H1 (cell line): Measurements from ENCODE around the gene CACNA1C. TPM values are rescaled to one million over a fixed set of nuclear protein-coding genes. Genes with fewer than 3 reads are reported as not detected.

Experiments used
- CTCF ChIA-PET: fragments of 300-600 bp; sonication (Branson Sonifier 250); formaldehyde crosslinking; loops from one replicate; lab custom pipeline; 2021; ENCODE audit not compliant: partially characterized antibody; lab: Charles Lee
- POLR2A ChIA-PET: fragments of 300-600 bp; sonication (Branson Sonifier 250); formaldehyde crosslinking; loops from one replicate; lab custom pipeline; 2021; ENCODE audit warnings: inconsistent platforms; ENCODE audit not compliant: partially characterized antibody; lab: Charles Lee
- DNase-seq, 2 experiments: peaks; one replicate each; pipeline versions ENCODE4 v3.0.0 to v3.0.0-alpha.2; 2010 to 2022; ENCODE audit warnings: low spot score in 2 of 2, low read depth in 1 of 2, mixed read lengths in 1 of 2
- FAIRE-seq: peaks from 2 replicates; lab custom pipeline; 2011; peaks lifted over from hg19 to GRCh38; lab: Jason Lieb, UNC
- H2AFZ ChIP-seq: 2 replicates; pipeline ENCODE4 v1.8.1; 2012; ENCODE audit warnings: low read length, inconsistent platforms
- H2AK5ac ChIP-seq: 2 replicates; pipeline ENCODE4 v1.6.1; 2013; ENCODE audit warnings: low read depth, low read length
- H2BK120ac ChIP-seq: replicated peaks from 2 replicates; pipeline ENCODE3; 2013; ENCODE audit warnings: low read depth, low read length, inconsistent platforms
- H2BK12ac ChIP-seq: 2 replicates; pipeline ENCODE4 v1.6.1; 2013; ENCODE audit warnings: low read depth, low read length
- H2BK15ac ChIP-seq: 2 replicates; pipeline ENCODE4 v1.6.1; 2013; ENCODE audit warnings: low read length
- H2BK20ac ChIP-seq: 2 replicates; pipeline ENCODE4 v1.6.1; 2013; ENCODE audit warnings: low read length
- H2BK5ac ChIP-seq: 2 replicates; pipeline ENCODE4 v1.6.1; 2013; ENCODE audit warnings: low read depth, low read length
- H3K14ac ChIP-seq: 2 replicates; pipeline ENCODE4 v1.6.1; 2013; ENCODE audit warnings: inconsistent platforms; ENCODE audit not compliant: insufficient read length
- H3K18ac ChIP-seq: 2 replicates; pipeline ENCODE4 v1.6.1; 2013; ENCODE audit warnings: low read length; ENCODE audit errors: extremely low read depth
- H3K23ac ChIP-seq: 2 replicates; pipeline ENCODE4 v1.6.1; 2013; ENCODE audit warnings: inconsistent platforms; ENCODE audit not compliant: insufficient read length
- H3K23me2 ChIP-seq: 2 replicates; pipeline ENCODE4 v1.6.1; 2013; ENCODE audit warnings: low read depth, low read length
- H3K27ac ChIP-seq: 2 replicates; pipeline ENCODE4 v1.6.1; 2011; ENCODE audit warnings: low read depth, low read length, inconsistent platforms
- H3K27me3 ChIP-seq, 4 experiments: replicated peaks in 1 of 4; 1 replicate in 1 of 4; 2 replicates in 3 of 4; pipeline versions ENCODE4 v1.6.1 to v1.8.1; 2011 to 2013; ENCODE audit warnings: low read length in 3 of 4, mild to moderate bottlenecking in 3 of 4, inconsistent platforms in 2 of 4, mixed read lengths in 2 of 4, moderate library complexity in 1 of 4; ENCODE audit not compliant: control insufficient read depth in 3 of 4, insufficient read depth in 3 of 4; ENCODE audit errors: extremely low read depth in 1 of 4
- H3K36me3 ChIP-seq, 4 experiments: 2 replicates each; pipeline versions ENCODE4 v1.6.1 to v1.8.1; 2011 to 2013; ENCODE audit warnings: mild to moderate bottlenecking in 4 of 4, low read length in 3 of 4, moderate library complexity in 2 of 4, control low read depth in 1 of 4, inconsistent platforms in 1 of 4; ENCODE audit not compliant: insufficient read depth in 4 of 4, control insufficient read depth in 2 of 4
- H3K4ac ChIP-seq: replicated peaks from 2 replicates; pipeline ENCODE3; 2013; ENCODE audit warnings: low read length, low read depth, mixed read lengths, inconsistent platforms; ENCODE audit not compliant: insufficient read length
- H3K4me1 ChIP-seq, 4 experiments: replicated peaks in 1 of 4; 1 replicate in 1 of 4; 2 replicates in 3 of 4; pipeline versions ENCODE4 v1.6.1 to v1.8.1; 2011 to 2013; ENCODE audit warnings: low read length in 3 of 4, inconsistent platforms in 2 of 4, mixed read lengths in 1 of 4; ENCODE audit not compliant: insufficient read depth in 4 of 4, control insufficient read depth in 3 of 4
- H3K4me2 ChIP-seq, 2 experiments: 2 replicates each; pipeline versions ENCODE4 v1.6.1 to v1.8.1; 2011 to 2013; ENCODE audit warnings: low read depth in 2 of 2, low read length in 2 of 2, control low read depth in 1 of 2, inconsistent platforms in 1 of 2, mild to moderate bottlenecking in 1 of 2; ENCODE audit not compliant: insufficient read depth in 1 of 2
- H3K4me3 ChIP-seq, 4 experiments: fragments of 200-600, 300-600 bp in 1 of 4; sonication (generic), shearing (Covaris generic), sonication (Bioruptor Twin) in 1 of 4; 2 replicates each; pipeline versions ENCODE4 v1.5.1 to v1.8.1; 2011 to 2016; ENCODE audit warnings: low read length in 4 of 4, low read depth in 3 of 4, control low read depth in 2 of 4, inconsistent platforms in 2 of 4, mild to moderate bottlenecking in 2 of 4, mixed read lengths in 1 of 4, moderate library complexity in 1 of 4; ENCODE audit not compliant: insufficient read depth in 2 of 4; ENCODE audit errors: extremely low read depth in 1 of 4
- H3K56ac ChIP-seq: replicated peaks from 2 replicates; pipeline ENCODE3; 2013; ENCODE audit warnings: low read depth, mild to moderate bottlenecking, mixed read lengths, low read length, inconsistent platforms; ENCODE audit not compliant: insufficient read length
- H3K79me1 ChIP-seq: 2 replicates; pipeline ENCODE4 v1.6.1; 2013; ENCODE audit warnings: low read depth, low read length, control low read depth
- H3K79me2 ChIP-seq, 2 experiments: 2 replicates each; pipeline versions ENCODE4 v1.6.1 to v1.8.1; 2012 to 2013; ENCODE audit warnings: low read length in 2 of 2, mild to moderate bottlenecking in 2 of 2, inconsistent platforms in 1 of 2; ENCODE audit not compliant: insufficient read depth in 2 of 2, control insufficient read depth in 1 of 2
- H3K9ac ChIP-seq, 4 experiments: replicated peaks in 1 of 4; 1 replicate in 1 of 4; 2 replicates in 3 of 4; pipeline versions ENCODE4 v1.6.1 to v1.8.1; 2011 to 2013; ENCODE audit warnings: low read depth in 3 of 4, low read length in 3 of 4, control low read depth in 2 of 4, mild to moderate bottlenecking in 2 of 4, moderate library complexity in 2 of 4, inconsistent platforms in 1 of 4; ENCODE audit errors: extremely low read depth in 1 of 4
- H3K9me3 ChIP-seq, 2 experiments: 2 replicates each; pipeline versions ENCODE4 v1.6.1 to v1.8.1; 2012 to 2013; ENCODE audit warnings: mild to moderate bottlenecking in 2 of 2, moderate library complexity in 2 of 2, control low read depth in 1 of 2, inconsistent platforms in 1 of 2, low read depth in 1 of 2, low read length in 1 of 2, mixed read lengths in 1 of 2; ENCODE audit not compliant: insufficient read depth in 2 of 2
- H4K20me1 ChIP-seq, 2 experiments: replicated peaks in 1 of 2; 2 replicates each; pipeline versions ENCODE3 to v1.8.1; 2011 to 2013; ENCODE audit warnings: inconsistent platforms in 2 of 2, low read length in 2 of 2, mild to moderate bottlenecking in 1 of 2; ENCODE audit not compliant: insufficient read depth in 2 of 2, control insufficient read depth in 1 of 2
- H4K5ac ChIP-seq: 2 replicates; pipeline ENCODE4 v1.6.1; 2013; ENCODE audit warnings: low read length, low read depth, mixed read lengths, inconsistent platforms; ENCODE audit not compliant: insufficient read length
- H4K8ac ChIP-seq: 2 replicates; pipeline ENCODE4 v1.8.0; 2013; ENCODE audit warnings: mild to moderate bottlenecking, moderate library complexity, low read length, inconsistent platforms; ENCODE audit not compliant: insufficient read depth; ENCODE audit errors: extremely low read depth
- H4K91ac ChIP-seq: replicated peaks from 2 replicates; pipeline ENCODE3; 2013; ENCODE audit warnings: low read length, mixed read lengths, inconsistent platforms; ENCODE audit not compliant: insufficient read length
- CHD1 ChIP-seq: IDR thresholded peaks from 2 replicates; pipeline ENCODE4 v1.6.1; 2012; ENCODE audit warnings: low read depth, low read length, improper control_type of control experiment
- CHD2 ChIP-seq: IDR thresholded peaks from 2 replicates; pipeline ENCODE4 v1.6.1; 2012; ENCODE audit warnings: low read length, improper control_type of control experiment
- CTBP2 ChIP-seq: IDR thresholded peaks from 2 replicates; pipeline ENCODE4 v1.7.0; 2011; ENCODE audit warnings: borderline replicate concordance, mild to moderate bottlenecking, moderate library complexity, mixed read lengths, low read length; ENCODE audit not compliant: insufficient read depth, insufficient read length
- HDAC2 ChIP-seq, 2 experiments: fragments of 300-600 bp in 1 of 2; sonication (generic) in 1 of 2; IDR thresholded peaks; 2 replicates each; pipeline ENCODE4 v1.6.1; 2011 to 2012; ENCODE audit warnings: low read depth in 2 of 2, low read length in 2 of 2, mild to moderate bottlenecking in 2 of 2, moderate library complexity in 2 of 2, borderline replicate concordance in 1 of 2, inconsistent platforms in 1 of 2
- POLR2A ChIP-seq, 2 experiments: IDR thresholded peaks; 1 replicate in 1 of 2; 2 replicates in 1 of 2; pipeline ENCODE4 v1.6.1; 2011; ENCODE audit warnings: low read depth in 2 of 2, low read length in 2 of 2, mild to moderate bottlenecking in 2 of 2; ENCODE audit errors: control extremely low read depth in 1 of 2
- RBBP5 ChIP-seq: IDR thresholded peaks from 2 replicates; pipeline ENCODE4 v1.7.1; 2012; ENCODE audit warnings: low read depth, mild to moderate bottlenecking, inconsistent platforms, low read length, moderate library complexity, borderline replicate concordance
- TAF7 ChIP-seq: optimal IDR thresholded peaks from 2 replicates; pipeline ENCODE3; 2011; ENCODE audit warnings: low read depth, mild to moderate bottlenecking, inconsistent platforms, low read length, moderate library complexity, borderline replicate concordance
- WGBS, 2 experiments: shearing (Covaris generic) in 1 of 2; methylation state at CpG; one replicate each; pipeline versions ENCODE4 v1.1.6 to v1.1.7; 2013 to 2015; ENCODE audit warnings: low lambda C conversion rate in 2 of 2, mixed read lengths in 2 of 2, inconsistent platforms in 1 of 2, low coverage in 1 of 2, missing lambda C conversion rate in 1 of 2; ENCODE audit not compliant: insufficient replicate concordance in 2 of 2, insufficient coverage in 1 of 2, insufficient read length in 1 of 2; ENCODE audit errors: extremely low coverage in 1 of 2, missing lambda C conversion rate in 1 of 2; 5-methylcytosine and 5-hydroxymethylcytosine counted together
- polyA plus RNA-seq, 7 experiments: library from polyadenylated mRNA; depleted of rRNA in 3 of 7; stranded (reverse) in 5 of 7; unstranded in 2 of 7; fragments of >200 nt in 5 of 7; fragments of 200-250 nt in 2 of 7; gene quantifications; 1 replicate in 5 of 7; 2 replicates in 1 of 7; 4 replicates in 1 of 7; pipeline versions ENCODE4 v1.2.1 to v1.2.3, GENCODE V29; 2011 to 2013; ENCODE audit warnings: missing spikeins in 2 of 7, mixed read lengths in 2 of 7
- total RNA-seq: library from RNA; stranded (reverse); fragmentation: NEBNext Ultra II Directional; extraction: Animal tissue kit (Norgen Biotek cat#: 25700); gene quantifications from 2 replicates; pipeline ENCODE4 v1.2.1, GENCODE V29; 2021

Gene CACNA1C
- total and polyA plus RNA-seq, 2 of the 8 experiments (the other 6 are each of a cell fraction or from before 2014, with no cell fraction given), result 1.3 TPM

GRCh38 chr12:2646341-2646740, 593.6 kb downstream of the CACNA1C start:
- FAIRE-seq, result no peak
- TF ChIP-seq RBBP5 (no peak), TAF7 (no peak), HDAC2 (IDR thresholded peaks at IDR 0.05; ENCODE audit: borderline replicate concordance in 1 of 2, low read depth in 2 of 2, low read length in 2 of 2) (no peak), CHD1 (no peak), CTBP2 (no peak), CHD2 (no peak), POLR2A (IDR thresholded peaks at IDR 0.05; ENCODE audit: control extremely low read depth in 1 of 2, low read depth in 2 of 2, low read length in 2 of 2) (no peak)

More at GRCh38 chr12:2646341-2646740, 593.6 kb downstream of the CACNA1C start:
- no peak overlapping the region for H3K56ac ChIP-seq
- no peak overlapping the region for H3K18ac ChIP-seq
- H2BK15ac ChIP-seq, result no peak overlapping the region
- H3K4me1 ChIP-seq, result peaks cover 0 to 2% (median 2%) of the 10 kb centered on the region in 4 experiments; a peak in 3 of 7 replicates
- H4K5ac ChIP-seq, result no peak overlapping the region
- H3K9ac ChIP-seq, result no peak overlapping the region
- H2AK5ac ChIP-seq, result no peak overlapping the region
- no peaks in the 10 kb centered on the region for H3K79me1 ChIP-seq
- no peaks in the 10 kb centered on the region for H3K9me3 ChIP-seq
- H3K23me2 ChIP-seq, result no peaks in the 10 kb centered on the region
- H3K14ac ChIP-seq, result no peak overlapping the region
- no peak overlapping the region for H2BK20ac ChIP-seq
- CTCF ChIA-PET, result interaction anchor here (0.7 to 2.5 kb wide), 6 partner anchors 14 to 222 kb away, joined by 3 to 7 read pairs (median 4); no protein-coding TSS in a partner anchor
- no peak overlapping the region for H3K4me2 ChIP-seq
- no peaks in the 10 kb centered on the region for H3K36me3 ChIP-seq
- no peak overlapping the region for H3K4ac ChIP-seq
- DNase-seq, result no peak
- H3K27me3 ChIP-seq, result no peaks in the 10 kb centered on the region; a peak in 1 of 7 replicates
- POLR2A ChIA-PET, result interaction anchor here (0.9 kb wide), 1 partner anchor 105 kb away, joined by 4 read pairs; no protein-coding TSS in a partner anchor
- H4K91ac ChIP-seq, result no peak overlapping the region
- H2BK12ac ChIP-seq, result no peak overlapping the region
- no peak overlapping the region for H4K8ac ChIP-seq
- H2AFZ ChIP-seq, result no peak overlapping the region
- H4K20me1 ChIP-seq, result no peaks in the 10 kb centered on the region
- H2BK120ac ChIP-seq, result no peak overlapping the region
- H3K27ac ChIP-seq, result no peak overlapping the region
- no peak overlapping the region for H2BK5ac ChIP-seq
- no peak overlapping the region for H3K23ac ChIP-seq
- no peak overlapping the region for H3K4me3 ChIP-seq
- H3K79me2 ChIP-seq, result no peaks in the 10 kb centered on the region
- 95% methylated on average over 2 of the region's 2 CpGs; no CpG with 5 or more reads in 1 of the 2 experiments for WGBS, 2 experiments
